Activated effector memory CD4-positive, alpha-beta T cell treated with anti-CD3 and anti-CD28 coated beads, Interleukin-2, amount 50 U/mL, for 16 hours (primary cell): Measurements from ENCODE around the gene TEX264.
"Not testable (repeated sequence)": the region's sequence is repeated elsewhere in the genome, so short reads cannot be mapped to it uniquely, and the experiment has no call there.

ENCODE experiments used
- DNase-seq: peaks from one replicate; pipeline ENCODE4 v3.0.0-alpha.2; 2020

Gene TEX264

DNA sequence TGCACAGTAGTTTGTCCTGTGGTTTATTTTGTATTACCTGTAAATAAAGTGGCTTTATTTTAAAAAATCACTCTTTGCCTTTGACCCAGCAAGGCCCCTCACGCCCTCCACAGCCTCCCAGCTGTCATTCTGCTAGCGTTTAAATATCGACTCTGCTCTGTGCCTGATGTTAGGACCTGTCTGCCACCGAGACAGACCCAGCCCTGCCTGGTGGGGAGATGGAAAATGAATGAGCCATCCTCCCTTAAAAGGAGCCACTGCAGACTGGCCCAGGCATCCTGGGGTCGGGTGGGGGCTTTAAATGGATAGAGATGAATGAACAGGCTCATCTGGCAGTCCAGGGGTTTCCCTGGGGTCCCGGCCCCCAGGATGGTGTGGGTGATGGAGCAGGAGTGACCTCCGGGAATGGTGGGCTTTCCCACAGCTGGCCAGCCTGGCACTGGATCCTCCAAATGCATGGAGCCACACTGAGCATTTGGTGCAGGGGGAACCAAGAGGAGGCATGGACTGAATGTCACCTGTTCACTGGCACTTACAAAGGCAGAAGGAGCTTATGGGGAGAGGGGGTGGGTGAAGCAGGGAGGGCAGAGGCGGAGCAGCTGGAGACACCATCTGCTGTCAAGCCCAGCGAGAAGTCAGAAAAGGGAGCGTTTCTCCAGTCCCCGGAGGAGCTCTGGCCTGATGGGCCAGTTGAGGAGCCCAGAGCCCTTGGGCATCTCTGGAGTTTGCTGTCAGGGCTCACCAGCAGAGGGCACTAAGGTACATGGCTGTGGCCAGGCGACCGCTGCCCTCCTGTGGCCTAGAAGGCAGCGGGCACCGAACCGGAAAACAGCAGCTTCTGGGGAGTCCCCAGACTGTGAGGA, 47.7 kb downstream of the TEX264 start:
- peak; percentile 74 for DNase-seq

DNA sequence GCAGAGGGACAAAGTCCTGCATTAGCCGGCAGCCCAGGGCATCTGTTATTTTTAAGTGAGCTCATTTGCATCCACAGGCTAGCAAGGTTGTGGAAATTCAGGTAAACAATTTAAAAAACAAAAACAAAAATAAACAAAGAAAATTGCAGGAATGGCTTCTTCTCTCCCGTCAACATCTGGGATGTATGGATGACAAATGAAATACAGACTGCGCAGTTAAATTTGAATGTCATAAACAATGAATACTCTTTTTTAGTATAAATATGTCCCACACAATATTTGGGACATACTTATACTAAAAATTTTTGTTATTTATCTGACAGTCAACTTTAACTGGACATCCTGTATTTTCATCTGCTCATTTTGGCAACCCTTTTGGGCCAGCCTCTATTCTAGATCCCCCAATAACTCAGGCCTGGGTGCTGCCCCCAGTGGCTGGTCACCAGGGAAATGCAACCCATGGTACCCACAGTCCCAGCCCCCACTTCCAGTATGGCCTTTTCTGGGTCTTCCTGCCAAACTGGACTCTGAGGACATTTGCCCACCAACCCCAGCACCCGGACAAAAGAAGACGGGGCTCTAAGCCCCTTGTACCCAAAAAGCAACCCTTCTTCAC, 48.5 kb downstream of the TEX264 start:
- DNase-seq: no peak

DNA sequence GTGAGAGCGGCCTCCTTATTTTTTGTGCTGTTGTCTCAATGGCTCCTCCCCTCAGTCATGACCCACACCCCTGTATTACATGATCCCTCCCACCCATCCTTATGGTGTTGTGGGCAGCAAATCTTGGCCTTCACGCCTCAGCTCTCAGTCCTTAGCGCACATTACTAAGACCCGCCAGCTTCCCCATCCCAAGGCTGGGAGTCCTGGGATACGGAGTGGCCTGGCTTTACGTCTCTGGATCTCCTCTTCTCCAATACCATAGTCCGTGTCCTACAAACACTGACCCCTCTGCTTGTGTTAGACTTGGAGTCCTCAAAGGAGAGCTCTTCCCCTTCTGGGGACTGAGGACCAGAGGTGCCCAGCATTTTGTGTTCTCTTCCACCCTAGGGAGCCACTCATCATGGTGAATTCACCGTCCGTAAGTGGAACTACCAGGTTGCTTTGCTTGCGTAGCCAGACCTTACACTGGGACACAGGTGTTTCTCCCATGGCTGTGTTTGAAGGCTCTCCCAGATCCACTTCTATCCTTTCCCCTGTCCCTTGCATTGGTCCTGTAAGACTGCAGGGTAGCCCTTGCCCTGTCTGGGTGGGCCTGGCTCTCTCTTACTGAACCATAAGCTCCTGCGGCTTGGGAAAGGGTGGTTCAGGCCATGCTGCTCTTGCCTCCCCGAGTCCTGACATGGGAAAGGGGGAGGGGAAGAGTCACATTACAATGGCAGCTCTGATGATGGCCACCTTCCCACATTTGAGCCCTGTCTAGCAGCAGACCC, 49.4 kb downstream of the TEX264 start:
- no peak for DNase-seq

DNA sequence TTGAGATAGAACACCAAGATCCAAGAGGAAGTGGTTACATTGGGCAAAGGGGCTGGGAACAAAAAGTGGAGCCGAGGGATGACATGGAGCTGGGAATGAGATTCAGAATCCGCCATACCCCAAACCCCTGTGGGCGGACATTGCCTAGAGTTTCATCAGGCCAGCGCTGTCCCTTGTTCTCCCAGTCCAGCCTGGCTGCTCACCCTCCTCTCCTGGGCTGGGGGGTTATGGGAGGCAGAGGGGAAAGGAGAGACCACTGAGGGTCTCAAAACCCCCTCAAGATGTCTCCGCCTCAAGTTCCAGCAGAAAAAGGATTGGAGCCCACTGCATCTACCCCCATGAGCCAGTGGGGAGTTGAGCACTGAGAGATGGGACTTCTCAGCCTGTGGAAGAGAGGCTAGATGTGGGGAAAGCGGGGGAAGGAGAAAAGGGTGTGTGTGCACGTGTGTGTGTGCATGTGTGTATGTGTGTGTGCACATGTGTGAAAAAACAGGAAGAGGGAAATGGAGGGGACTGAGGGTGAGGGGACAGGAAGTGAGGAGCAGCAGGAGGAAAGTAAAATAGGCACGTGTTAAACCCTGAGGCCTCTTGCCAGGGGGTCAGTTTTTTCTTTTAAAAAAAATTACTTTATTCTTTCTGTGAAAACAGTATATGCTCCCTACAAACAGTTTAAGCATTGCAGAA, 50.2 kb downstream of the TEX264 start:
- no peak for DNase-seq

DNA sequence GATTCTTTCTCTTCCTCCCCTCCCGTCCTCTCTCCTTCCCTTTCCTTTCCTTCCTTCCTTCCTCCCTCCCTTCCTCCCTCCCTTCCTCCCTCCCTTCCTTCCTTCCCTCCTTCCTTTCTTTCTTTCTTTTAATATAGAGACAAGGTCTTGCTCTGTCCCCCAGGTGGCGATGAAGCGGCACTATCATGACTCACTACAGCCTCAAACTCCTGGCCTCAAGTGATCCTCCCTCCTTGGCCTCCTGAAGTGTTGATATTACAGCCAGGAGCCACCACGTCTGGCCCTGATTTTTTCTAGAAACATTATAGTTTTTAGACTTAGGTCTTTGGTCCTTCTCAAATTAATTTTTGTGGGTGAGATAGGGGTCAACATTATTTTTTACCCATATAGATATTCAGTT, 51.3 kb downstream of the TEX264 start:
- DNase-seq: no peak

DNA sequence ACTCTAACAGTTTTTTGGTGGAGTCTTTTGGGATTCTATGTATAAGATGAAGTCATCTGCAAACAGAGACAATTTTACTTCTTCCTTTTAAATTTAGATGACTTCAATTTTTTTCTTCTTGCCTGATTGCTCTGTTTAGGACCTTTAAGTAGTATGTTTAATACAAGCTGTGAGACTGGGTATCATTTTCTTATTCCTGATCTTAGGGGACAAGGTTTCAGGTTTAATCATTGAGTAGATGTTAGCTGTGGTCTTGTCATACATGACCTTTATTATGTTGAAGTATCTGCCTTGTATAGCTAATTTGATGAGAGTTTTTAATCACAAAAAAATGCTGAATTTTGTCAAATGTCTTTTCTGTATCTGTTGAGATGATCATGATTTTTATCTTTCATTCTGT, 56.4 kb downstream of the TEX264 start:
- DNase-seq: no peak

DNA sequence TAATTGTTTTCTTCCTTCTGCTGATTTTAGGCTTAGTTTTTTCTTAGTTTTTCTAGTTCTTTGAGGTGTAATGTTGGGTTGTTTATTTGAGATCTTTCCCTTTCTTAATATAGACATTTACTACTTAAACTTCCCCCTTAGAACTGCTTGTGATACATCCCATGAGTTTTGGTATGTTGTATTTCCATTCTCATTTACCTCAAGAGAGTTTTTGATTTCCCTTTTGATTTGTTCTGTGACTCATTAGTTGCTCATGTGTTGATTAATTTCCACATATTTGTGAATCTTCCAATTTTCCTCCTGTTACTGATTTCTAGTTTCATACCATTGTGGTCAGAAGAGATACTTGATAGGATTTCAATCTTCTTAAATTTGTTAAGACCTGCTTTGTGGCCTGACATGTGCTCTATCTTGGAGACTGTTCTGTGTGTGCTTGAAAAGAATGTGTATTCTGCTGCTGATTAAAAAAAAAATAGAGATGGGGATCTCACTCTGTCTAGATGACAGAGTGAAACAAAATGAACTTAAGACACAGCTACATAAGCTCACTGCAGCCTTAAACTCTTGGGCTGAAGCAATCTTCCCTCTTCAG, 58.1 kb downstream of the TEX264 start:
- DNase-seq: no peak

DNA sequence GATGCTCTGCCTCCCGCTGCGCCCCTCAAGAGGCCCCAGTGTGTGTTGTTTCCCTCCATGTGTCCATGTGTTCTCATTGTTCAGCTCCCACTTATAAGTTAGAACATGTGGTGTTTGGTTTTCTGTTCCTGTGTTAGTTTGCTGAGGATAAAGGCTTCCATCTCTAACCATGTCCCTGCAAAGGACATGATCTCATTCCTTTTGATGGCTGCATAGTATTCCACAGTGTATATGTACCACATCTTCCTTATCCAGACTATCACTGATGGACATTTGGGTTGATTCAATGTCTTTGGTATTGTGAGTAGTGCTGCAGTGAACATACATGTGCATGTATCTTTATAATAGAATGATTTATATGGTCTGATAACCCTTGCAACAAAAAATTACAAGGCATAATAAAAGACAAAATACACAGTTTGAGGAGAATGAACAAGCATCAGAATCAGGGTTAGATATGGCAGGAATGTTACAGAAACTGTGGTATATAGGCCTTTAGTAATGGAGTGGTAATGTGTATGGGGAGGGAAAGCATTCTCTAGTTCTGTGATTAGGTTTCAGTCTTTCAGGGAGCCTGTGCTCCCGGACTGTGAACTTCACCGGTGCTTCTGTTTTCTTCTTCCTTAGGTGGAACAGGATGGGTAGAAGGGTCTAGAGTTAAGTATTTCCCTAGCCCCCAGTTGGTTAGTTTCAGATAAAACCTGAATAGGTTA, 63.0 kb downstream of the TEX264 start:
- DNase-seq: no peak

DNA sequence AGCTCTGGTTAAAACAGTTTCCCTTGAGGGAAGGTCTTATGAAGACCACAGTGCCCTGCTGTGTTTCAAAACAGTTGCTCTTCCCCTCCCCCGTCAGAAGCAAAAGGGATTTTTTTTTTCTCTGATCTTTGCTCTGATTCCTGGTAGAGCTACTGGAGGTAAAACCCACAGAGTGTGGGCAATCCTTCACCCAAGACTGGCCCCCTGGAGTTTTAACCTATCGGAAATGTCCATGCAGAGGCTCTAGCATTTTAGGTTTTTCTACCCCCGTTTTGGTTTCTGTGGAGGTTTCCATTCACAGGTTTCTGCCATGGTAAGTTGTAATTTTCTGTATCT, 63.5 kb downstream of the TEX264 start:
- no peak for DNase-seq

DNA sequence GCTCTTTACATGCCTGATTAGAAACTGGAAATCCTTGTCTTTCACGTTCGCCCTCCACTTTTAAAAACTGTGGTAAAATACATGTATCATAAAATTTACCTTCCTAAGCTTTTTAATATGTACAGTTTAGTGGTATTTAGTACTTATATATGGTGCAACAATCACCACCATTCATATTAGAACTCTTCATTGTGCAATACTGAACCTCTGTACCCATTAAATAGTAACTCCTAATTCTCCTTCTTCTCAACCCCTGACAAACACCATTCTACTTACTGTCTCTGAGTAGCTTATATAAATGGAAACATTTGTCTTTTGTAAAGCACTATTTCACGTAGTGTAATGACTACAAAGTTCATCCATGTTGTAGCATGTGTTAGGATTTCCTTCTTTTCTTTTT, 64.0 kb downstream of the TEX264 start:
- DNase-seq: no peak

DNA sequence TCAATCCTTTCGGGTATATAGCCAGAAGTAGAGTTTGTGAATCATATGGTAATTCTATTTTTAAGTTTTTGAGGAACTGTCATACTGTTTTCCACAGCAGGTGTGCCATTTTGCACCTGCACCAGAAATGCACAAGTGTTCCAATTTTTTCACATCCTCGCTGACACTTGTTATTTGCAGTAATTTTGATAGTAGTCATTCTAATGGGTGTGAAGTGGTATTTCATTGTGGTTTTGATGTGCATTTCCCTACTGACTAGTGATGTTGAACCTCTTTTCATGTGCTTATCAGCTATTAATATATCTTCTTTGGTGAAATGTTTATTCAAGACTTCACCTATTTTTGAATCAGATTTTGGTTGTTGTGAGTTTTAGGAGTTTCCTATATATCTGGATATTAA, 64.9 kb downstream of the TEX264 start:
- no peak for DNase-seq

DNA sequence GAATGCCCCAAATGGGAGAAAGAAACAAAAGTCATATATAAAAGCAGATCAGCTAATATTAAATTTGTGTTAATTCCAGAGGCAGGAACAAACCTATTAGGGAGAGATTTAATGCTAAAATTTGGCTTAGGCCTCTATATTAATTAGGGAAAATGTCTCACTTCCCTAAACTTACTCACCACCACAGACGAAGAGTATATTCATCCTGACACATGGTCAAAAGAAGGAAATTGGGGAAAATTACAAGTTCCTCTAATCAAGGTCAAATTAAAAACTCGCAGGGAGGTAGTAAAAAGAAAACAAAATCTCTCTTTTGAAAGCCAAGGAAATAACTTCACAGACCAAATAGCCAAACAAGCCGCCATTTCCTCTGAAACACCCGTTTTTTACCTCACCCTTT, 68.1 kb downstream of the TEX264 start:
- DNase-seq: no peak

DNA sequence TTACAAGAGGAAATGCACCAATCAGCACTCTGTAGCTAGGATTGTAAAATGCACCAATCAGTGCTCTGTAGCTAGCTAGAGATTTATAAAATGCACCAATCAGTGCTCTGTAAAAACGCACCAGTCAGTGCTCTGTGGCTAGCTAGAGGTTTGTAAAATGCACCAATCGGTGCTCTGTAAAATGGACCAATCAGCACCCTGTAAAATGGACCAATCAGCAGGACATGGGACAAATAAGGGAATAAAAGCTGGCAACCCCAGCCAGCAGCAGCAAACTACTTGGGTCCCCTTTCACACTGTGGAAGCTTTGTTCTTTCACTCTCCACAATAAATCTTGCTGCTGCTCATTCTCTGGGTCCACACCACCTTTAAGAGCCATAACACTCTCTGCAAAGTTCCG, 71.3 kb downstream of the TEX264 start:
- not testable (repeated sequence) for DNase-seq

DNA sequence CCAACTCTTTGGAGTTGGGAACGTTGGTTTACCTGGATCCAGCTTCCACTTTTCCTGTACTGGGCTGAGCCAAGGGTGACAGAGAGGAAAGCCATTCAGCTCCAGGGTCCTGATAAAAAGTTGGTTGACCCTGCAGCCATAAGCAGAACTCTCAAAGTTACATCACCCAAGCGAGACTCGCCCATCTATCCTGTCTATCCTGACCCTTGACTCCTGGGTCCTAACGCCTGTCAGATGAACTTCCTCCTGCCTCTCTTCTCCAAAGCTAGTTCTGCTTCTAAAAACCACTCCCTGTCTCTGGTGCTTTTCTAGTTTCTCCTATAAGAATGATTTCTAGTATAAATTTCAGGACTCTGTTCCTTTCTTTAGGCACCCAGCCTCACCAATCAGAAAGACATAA, 71.9 kb downstream of the TEX264 start:
- not testable (repeated sequence) for DNase-seq

DNA sequence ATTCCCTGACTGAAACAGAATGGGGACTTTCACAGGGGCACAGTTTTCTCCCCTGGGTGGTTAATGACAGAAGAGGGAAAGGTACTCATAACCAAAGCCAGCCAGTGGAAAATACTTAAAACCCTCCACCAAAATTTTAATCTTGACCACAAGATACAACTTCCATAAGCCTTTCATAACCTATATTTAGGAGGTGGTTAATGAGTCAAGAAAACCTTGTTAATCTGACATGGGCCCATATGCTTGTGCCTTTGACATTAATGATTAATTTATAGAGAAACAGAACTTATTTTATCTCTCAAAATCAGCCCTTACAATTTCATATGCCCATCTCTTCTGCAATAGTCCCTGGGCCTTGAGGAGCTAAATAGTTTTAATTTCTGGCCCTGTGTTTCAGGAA, 76.8 kb downstream of the TEX264 start:
- DNase-seq: no peak

DNA sequence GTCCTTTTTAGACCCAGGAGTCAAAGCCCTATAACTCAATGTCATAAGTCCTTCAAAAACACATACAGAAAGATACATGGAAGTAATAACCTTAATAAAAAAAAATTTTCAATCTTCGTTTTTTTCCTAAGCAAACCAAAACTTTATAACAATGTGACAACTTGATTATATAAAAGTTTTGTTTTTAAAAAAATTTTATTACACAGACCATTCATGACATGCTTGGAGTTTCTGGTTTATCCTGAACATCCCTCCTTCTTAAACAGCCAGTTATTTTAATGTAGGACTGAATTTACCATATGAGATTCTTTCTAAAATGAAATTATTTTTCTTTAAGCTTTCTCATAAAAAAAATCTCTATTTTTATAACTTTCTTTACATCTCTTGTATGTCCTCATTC, 77.3 kb downstream of the TEX264 start:
- no peak for DNase-seq

DNA sequence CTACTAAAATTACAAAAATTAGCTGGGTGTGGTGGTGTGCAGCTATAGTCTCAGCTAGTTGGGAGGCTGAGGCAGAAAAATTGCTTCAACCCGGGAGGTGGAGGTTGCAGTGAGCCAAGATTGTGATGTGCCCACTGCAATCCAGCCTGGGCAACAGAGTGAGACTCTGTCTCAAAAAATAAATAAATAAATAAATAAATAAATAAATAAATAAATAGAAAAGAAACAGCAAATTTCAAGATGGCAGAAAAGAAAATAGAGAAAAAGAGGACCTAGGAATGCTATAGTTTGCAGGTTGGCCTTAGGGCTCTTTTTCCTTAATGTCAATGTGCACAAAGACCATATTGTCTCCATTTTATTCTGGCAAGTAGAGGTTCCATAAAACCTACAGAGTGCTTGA, 79.8 kb downstream of the TEX264 start:
- no peak for DNase-seq

DNA sequence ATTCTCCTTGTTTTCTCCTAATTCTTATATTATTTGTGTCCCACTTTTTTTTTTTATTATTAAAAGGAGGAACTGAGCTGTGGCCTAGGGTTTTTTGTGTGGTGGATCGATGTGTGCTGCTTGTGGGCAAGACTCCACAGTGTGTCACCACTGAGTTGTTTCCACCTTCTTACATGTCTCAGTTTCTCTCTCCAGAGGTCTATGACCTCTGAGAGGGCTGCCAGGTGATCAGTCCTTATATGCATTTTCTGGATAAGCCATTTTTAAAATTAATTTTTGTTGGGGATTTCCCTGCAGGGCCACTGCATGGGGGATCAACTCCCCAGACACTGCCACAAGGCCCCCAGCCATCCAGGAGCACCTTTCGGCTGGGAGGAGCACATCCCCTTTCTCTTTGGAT, 80.2 kb downstream of the TEX264 start:
- no peak for DNase-seq
